ENCODE data around the gene GPR31.

DNA sequence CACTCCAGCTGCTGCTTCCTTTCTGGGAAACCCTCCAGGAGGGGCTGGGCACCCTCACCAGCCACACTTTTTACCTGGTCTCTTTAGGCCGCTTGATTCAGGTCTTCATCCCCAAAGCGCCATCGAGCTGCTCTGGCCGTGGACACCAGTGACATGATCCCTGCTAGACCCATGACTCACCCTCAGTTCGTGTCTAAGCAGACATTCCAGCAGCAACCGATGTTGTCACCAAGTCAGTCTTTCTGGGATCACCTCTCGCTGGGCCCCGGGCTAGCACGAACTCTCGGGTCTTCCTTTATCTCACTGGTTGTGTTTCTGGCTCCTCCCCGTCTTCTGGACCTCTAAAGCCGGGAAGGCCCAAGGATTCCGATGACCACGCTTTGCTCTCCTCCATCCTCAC lies 43.0 kb upstream of the GPR31 start:
- TF ChIP-seq, protein P1, sequence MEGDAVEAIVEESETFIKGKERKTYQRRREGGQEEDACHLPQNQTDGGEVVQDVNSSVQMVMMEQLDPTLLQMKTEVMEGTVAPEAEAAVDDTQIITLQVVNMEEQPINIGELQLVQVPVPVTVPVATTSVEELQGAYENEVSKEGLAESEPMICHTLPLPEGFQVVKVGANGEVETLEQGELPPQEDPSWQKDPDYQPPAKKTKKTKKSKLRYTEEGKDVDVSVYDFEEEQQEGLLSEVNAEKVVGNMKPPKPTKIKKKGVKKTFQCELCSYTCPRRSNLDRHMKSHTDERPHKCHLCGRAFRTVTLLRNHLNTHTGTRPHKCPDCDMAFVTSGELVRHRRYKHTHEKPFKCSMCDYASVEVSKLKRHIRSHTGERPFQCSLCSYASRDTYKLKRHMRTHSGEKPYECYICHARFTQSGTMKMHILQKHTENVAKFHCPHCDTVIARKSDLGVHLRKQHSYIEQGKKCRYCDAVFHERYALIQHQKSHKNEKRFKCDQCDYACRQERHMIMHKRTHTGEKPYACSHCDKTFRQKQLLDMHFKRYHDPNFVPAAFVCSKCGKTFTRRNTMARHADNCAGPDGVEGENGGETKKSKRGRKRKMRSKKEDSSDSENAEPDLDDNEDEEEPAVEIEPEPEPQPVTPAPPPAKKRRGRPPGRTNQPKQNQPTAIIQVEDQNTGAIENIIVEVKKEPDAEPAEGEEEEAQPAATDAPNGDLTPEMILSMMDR (conservative IDR thresholded peaks at IDR 0.05; ENCODE audit: low read depth, low read length), result no peak
- TF ChIP-seq EZH2 (IDR thresholded peaks at IDR 0.05; ENCODE audit: low read length, unreplicated experiment) (no peak), EZH2phosphoT487 (IDR thresholded peaks at IDR 0.05; ENCODE audit: borderline replicate concordance, low read length) (no peak)
